Effector CD8-positive, alpha-beta T cell (primary cell): ENCODE results near the gene GPC5.
"Not testable (repeated sequence)": the region's sequence is repeated elsewhere in the genome, so short reads cannot be mapped to it uniquely, and the experiment has no call there.

ENCODE experiments used
- DNase-seq: peaks from one replicate; lab custom pipeline; 2025; lab: John Stamatoyannopoulos, UW

The GPC5 gene

GRCh38 chr13:92656648-92657047 lies 1258.2 kb downstream of the GPC5 start:
- no peak for DNase-seq

GRCh38 chr13:92657565-92657964 lies 1259.1 kb downstream of the GPC5 start:
- DNase-seq = no peak

GRCh38 chr13:92658293-92658692 lies 1259.9 kb downstream of the GPC5 start:
- DNase-seq = no peak

- no peak for DNase-seq
These were observed 1263.0 kb downstream of the GPC5 start for GRCh38 chr13:92661406-92661805.

- no peak for DNase-seq
These were observed 1269.7 kb downstream of the GPC5 start for GRCh38 chr13:92668157-92668556.

GRCh38 chr13:92670096-92670495 lies 1271.7 kb downstream of the GPC5 start:
- no peak for DNase-seq

GRCh38 chr13:92671821-92672220 lies 1273.4 kb downstream of the GPC5 start:
- DNase-seq = no peak

GRCh38 chr13:92676246-92676645 lies 1277.8 kb downstream of the GPC5 start:
- no peak for DNase-seq

GRCh38 chr13:92677571-92677970 lies 1279.2 kb downstream of the GPC5 start:
- no peak for DNase-seq

- no peak for DNase-seq
These were observed 1281.2 kb downstream of the GPC5 start for GRCh38 chr13:92679602-92680001.

GRCh38 chr13:92681239-92681638 lies 1282.8 kb downstream of the GPC5 start:
- no peak for DNase-seq

GRCh38 chr13:92682832-92683517 lies 1284.6 kb downstream of the GPC5 start:
- DNase-seq = no peak

- DNase-seq = no peak
These were observed 1295.6 kb downstream of the GPC5 start for GRCh38 chr13:92694047-92694446.

GRCh38 chr13:92695827-92696226 lies 1297.4 kb downstream of the GPC5 start:
- not testable (repeated sequence) for DNase-seq

- DNase-seq = no peak
These were observed 1318.3 kb downstream of the GPC5 start for GRCh38 chr13:92716749-92717148.

- DNase-seq = no peak
These were observed 1319.4 kb downstream of the GPC5 start for GRCh38 chr13:92717857-92718256.

GRCh38 chr13:92719868-92720267 lies 1321.4 kb downstream of the GPC5 start:
- DNase-seq = no peak

GRCh38 chr13:92721620-92722019 lies 1323.2 kb downstream of the GPC5 start:
- no peak for DNase-seq

- no peak for DNase-seq
These were observed 1328.7 kb downstream of the GPC5 start for GRCh38 chr13:92727118-92727517.

- DNase-seq = no peak
These were observed 1335.6 kb downstream of the GPC5 start for GRCh38 chr13:92734068-92734467.

- DNase-seq = no peak
These were observed 1336.1 kb downstream of the GPC5 start for GRCh38 chr13:92734545-92734944.

- DNase-seq = no peak
These were observed 1337.5 kb downstream of the GPC5 start for GRCh38 chr13:92735909-92736308.

- DNase-seq = no peak
These were observed 1340.9 kb downstream of the GPC5 start for GRCh38 chr13:92739306-92739818.

GRCh38 chr13:92743992-92744391 lies 1345.6 kb downstream of the GPC5 start:
- DNase-seq = no peak
